GM21737 (cell line): ENCODE data around the gene ANKRD45.
"Not testable (repeated sequence)": the region's sequence is repeated elsewhere in the genome, so short reads cannot be mapped to it uniquely, and the experiment has no call there.

ENCODE experiments used
- ATAC-seq: cut with Tn5 transposase; IDR thresholded peaks from one replicate; pipeline ENCODE4 v1.9.1; 2021; ENCODE audit warnings: mild to moderate bottlenecking, moderate library complexity; ENCODE audit not compliant: unreplicated experiment

Gene ANKRD45

DNA sequence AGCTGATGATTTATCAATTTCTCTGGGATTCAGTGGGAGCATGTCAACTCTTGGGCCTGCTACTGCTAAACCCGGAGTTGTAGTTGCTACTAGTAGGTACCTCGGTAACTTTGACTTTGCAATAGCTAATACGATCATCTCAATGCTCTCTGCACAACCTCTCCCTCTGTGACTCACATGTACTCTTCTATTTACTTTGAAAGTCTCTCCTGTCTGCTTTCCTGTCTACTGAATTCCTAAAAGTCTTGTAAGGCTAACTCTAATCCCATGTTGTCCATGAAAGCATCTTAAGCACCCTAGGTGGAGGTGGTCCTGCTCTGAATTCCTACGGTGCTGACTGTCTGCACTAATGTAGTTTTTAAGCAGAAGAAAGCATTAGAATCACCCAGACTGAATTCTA lies 96.1 kb downstream of the ANKRD45 start:
- ATAC-seq = no peak

DNA sequence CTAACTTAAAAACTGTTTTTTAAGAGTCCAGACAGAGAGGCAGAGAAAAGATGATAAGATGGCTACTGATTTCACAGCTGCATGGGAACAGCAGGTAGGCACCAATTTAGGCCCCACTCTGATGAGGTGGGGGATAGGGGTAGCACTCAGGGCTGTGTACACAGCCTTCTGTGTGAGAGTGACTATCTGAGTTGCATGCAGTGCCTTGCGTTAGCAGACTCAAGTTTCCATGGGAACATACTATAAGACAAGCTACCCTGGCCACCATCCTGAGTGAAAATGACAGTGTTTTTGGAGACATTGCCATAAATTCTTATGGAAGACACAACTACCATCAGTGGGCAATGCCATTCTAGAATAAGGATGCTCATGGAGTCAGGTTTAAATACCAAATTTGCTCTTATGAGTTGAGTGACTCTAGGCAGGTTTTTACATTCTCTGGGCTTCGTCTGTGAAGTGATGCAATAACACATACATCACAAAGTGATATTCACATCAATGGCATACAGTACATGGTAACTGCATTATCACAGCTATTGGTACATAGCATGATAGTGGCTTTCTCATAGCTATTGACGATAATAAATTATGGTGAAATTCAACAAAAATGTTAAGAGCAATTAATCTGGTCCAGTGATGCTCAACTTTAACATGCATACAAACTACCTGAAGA lies 97.3 kb downstream of the ANKRD45 start:
- no peak for ATAC-seq

DNA sequence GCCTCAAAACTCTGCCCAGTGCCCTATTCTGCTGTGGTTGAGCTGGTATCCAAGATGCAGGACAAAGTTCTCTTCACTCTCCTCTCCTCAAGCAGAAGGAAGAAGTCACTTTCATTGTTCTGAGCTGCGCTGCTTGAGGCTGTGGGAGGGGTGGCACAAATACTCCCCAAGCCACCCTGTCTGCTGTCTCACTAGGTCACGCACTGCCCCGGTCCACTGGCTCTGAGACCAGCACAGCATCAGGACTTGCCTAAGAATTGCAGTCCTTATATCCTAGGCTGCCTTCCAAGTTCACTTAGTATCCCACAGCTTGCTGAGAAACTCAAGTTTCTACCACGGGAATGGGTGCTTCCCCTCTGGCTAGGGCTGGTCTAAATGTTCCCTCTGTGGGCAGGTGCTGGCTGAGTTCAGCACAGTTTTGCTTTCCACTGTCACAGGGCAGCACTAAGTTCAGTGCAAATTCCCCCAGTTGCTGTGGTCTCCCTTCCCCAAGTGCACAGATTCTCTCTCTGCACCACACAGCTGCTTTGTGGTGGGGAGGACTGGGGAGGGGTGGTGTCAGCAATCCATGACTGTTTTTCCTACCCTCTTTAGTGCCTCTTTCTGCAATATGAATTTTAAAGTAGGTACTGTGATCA lies 99.2 kb downstream of the ANKRD45 start:
- ATAC-seq = no peak

DNA sequence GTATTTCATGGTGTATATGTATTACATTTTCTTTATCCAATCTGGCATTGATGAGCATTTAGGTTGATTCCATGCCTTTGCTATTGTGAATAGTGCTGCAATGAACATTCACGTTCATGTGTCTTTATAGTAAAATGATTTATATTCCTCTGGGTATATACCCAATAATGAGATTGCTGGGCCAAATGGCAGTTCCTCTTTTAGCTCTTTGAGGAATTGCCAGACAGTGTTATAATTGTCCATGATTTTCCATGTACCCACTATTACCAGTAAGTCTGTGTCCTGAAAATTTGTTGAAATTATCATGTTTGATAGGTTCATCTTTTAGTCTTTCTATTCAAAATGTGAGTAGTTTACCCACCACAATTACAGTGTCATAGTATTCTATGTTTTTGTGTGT lies 101.2 kb downstream of the ANKRD45 start:
- ATAC-seq = no peak

DNA sequence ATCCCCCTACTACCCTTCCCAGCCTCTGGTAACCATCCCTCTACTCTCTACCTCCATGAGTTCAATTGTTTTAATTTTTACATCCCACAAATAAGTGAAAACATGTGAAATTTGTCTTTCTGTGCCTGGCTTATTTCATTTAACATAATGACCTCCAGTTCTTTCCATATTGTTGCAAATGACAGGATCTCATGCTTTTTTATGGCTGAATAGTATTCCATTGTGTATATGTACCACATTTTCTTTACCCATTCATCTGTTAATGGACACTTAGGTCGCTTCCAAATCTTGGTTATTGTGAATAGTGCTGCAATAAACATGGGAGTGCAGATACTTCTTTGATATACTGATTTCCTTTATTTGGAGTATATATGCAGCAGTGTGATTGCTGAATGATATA lies 105.8 kb downstream of the ANKRD45 start:
- not testable (repeated sequence) for ATAC-seq

DNA sequence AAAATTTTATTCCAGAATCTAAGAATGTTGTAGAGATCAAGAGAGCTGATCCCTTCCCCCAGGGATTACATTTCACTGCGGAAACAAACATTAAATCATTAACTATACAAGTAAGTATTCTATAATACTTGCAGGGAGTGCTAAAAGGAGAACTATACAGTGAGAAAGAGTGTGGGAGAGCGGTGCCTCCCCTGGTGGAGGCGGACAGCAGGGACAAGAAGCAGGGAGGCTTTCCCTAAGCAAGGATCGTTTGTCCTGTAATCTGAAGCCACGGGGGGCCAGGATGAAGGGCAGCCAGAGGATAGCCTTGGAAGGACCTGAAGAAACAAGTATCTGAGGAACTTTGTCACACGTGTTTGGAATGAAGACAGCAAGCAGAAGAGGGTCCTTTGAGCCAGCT lies 106.8 kb downstream of the ANKRD45 start:
- no peak for ATAC-seq

DNA sequence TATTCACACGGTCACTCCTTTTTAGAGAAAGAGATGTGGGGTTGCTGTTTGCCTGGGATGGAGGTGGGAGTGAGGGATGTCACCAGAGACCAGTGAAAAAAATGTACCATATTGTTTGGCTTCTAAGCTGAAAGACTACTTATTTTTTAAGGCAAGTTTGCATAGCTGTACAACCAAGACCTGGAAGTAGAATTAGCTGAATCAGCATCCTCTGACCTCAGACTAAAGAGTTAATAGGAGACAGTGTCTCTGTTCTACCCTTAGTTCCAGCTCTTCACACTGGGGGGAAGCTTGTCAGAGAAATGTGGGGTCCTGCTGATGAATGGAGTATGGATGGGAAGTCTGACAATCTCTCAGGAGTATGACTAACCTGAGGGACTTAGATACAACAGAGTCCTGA lies 108.4 kb downstream of the ANKRD45 start:
- no peak for ATAC-seq

DNA sequence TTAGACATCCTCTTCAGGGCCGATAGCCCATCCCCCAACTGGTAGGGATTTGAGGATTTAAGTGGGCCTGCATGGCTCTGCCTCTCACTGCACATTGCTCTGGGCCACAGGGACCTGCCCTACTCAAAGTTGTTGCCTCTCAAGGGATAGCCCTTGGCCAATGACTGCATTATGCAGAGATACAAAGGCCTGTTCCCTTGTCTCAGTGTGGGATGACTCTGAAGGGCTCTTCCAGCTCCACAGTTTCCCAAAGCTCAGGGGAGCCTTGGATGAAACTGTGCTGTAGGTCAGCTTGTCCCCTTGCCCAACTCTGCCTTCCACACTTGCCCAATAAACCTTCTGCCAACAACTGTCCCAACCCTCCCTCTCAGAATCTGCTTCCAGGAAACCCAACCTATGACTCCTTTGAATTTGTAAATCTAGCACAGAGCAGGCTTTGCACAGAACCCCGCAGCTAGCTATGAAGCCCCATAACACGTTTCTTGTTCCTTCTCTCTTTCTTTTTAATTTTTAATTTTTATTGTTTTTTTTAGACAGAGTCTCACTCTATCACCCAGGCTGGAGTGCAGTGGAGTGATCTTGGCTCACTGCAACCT lies 109.3 kb downstream of the ANKRD45 start:
- ATAC-seq = no peak
